Upper lobe of left lung (tissue), 4 donors: ENCODE measurements around the gene ATL1.

ENCODE experiments used
- CTCF ChIP-seq, 6 experiments: fragments of 450-650 bp in 4 of 6; fragments of 200-600 bp in 2 of 6; sonication (generic) in 2 of 6; IDR thresholded peaks; one replicate each; pipeline ENCODE4 v1.5.1; 2016 to 2019; ENCODE audit warnings: antibody characterized with exemption in 6 of 6
- POLR2AphosphoS5 ChIP-seq, 2 donors: sonication (generic); formaldehyde crosslinking; IDR thresholded peaks; one replicate each; pipeline ENCODE4 v1.5.1; 2017; ENCODE audit warnings: antibody characterized with exemption in 2 of 2

GRCh38 chr14:50516091-50516490, 43.9 kb upstream of the ATL1 start:
- TF ChIP-seq CTCF (IDR thresholded peaks at IDR 0.05) (no peak), POLR2AphosphoS5 (IDR thresholded peaks at IDR 0.05) (no peak)
